ENCODE measurements around the gene KIAA1549.

DNA sequence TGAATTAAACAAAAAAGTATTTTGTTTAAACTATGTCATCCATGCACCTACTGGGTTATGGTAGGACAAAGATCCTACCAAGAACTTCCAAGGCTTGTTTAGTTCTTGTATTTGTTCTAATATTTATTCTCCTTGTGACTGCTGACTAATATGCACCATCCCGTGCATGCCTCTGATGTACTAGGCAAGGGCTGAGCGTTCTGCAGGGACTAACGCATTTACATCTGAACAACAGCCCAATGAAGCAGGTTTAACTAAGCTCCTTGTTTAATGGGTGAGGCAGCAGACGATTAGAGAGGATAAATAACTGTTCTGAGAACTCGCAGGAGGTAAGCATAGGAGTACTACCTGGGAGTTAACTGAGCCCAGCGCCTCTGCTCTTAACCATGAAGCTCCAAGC, 64.9 kb downstream of the KIAA1549 start:
- TF ChIP-seq, protein P1, sequence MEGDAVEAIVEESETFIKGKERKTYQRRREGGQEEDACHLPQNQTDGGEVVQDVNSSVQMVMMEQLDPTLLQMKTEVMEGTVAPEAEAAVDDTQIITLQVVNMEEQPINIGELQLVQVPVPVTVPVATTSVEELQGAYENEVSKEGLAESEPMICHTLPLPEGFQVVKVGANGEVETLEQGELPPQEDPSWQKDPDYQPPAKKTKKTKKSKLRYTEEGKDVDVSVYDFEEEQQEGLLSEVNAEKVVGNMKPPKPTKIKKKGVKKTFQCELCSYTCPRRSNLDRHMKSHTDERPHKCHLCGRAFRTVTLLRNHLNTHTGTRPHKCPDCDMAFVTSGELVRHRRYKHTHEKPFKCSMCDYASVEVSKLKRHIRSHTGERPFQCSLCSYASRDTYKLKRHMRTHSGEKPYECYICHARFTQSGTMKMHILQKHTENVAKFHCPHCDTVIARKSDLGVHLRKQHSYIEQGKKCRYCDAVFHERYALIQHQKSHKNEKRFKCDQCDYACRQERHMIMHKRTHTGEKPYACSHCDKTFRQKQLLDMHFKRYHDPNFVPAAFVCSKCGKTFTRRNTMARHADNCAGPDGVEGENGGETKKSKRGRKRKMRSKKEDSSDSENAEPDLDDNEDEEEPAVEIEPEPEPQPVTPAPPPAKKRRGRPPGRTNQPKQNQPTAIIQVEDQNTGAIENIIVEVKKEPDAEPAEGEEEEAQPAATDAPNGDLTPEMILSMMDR (optimal IDR thresholded peaks at IDR 0.05 in 1 of 3, IDR thresholded peaks at IDR 0.05 in 1 of 3, conservative IDR thresholded peaks at IDR 0.05 in 1 of 3; ENCODE audit: extremely low read depth in 1 of 3, insufficient read depth in 2 of 3, low read length in 3 of 3): no peak
- no peak for TF ChIP-seq EZH2 (IDR thresholded peaks at IDR 0.05; ENCODE audit: low read length)

Measured in keratinocyte (primary cell).